GM12878 (cell line): ENCODE results near the gene SEC31B. TPM values are rescaled to one million over a fixed set of nuclear protein-coding genes. Genes with fewer than 3 reads are reported as not detected.

Experiments used
- ATAC-seq: fragments of 200-7000 bp; cut with Tn5 transposase; 3 replicates; pipeline ENCODE4 v1.9.1; 2020; ENCODE audit warnings: mild to moderate bottlenecking, moderate library complexity
- BruUV-seq: library from RNA; stranded (reverse); fragments of 400-500 nt; replicated peaks from 2 replicates; lab custom pipeline; 2021; lab: Mats Ljungman, UMichigan
- CTCF ChIA-PET: fragments of 300-600 bp; sonication (Branson Sonifier 250); formaldehyde crosslinking; extraction: SDS; loops from one replicate; lab custom pipeline; 2021; ENCODE audit warnings: inconsistent platforms; lab: Yijun Ruan, JAX
- POLR2A ChIA-PET: fragments of 350-600 bp; formaldehyde crosslinking; extraction: SDS; loops from one replicate; lab custom pipeline; 2021; ENCODE audit warnings: inconsistent platforms; lab: Charles Lee
- RAD21 ChIA-PET: fragments of 300-600 bp; sonication (Branson Sonifier 250); formaldehyde crosslinking; loops from one replicate; lab custom pipeline; 2023; ENCODE audit warnings: antibody characterized with exemption; ENCODE audit not compliant: unreplicated experiment; lab: Charles Lee
- SMC1A ChIA-PET: fragments of 300-600 bp; sonication (Branson Sonifier 250); formaldehyde crosslinking; loops from one replicate; lab custom pipeline; 2023; ENCODE audit not compliant: unreplicated experiment, uncharacterized antibody; lab: Charles Lee
- DNase-seq: peaks from one replicate; pipeline ENCODE4 v3.0.0-alpha.2; 2011; ENCODE audit warnings: low read depth, low spot score
- FAIRE-seq: peaks from 3 replicates; lab custom pipeline; 2011; peaks lifted over from hg19 to GRCh38; lab: Jason Lieb, UNC
- H2AFZ ChIP-seq: 2 replicates; pipeline ENCODE4 v1.6.0; 2011; ENCODE audit warnings: low read depth, low read length, control low read depth; ENCODE audit not compliant: control insufficient read depth
- H3K27ac ChIP-seq: 2 replicates; pipeline ENCODE4 v1.5.1; 2011; ENCODE audit warnings: control low read depth; ENCODE audit not compliant: control insufficient read depth, insufficient read depth
- H3K27me3 ChIP-seq, 2 experiments: replicated peaks in 1 of 2; 2 replicates each; pipeline versions ENCODE4 v1.6.0 to v1.6.1; 2011; ENCODE audit warnings: low read length in 1 of 2; ENCODE audit not compliant: control insufficient read depth in 2 of 2, insufficient read depth in 2 of 2
- H3K36me3 ChIP-seq, 2 experiments: 2 replicates each; pipeline ENCODE4 v1.5.1; 2011; ENCODE audit warnings: low read length in 1 of 2; ENCODE audit not compliant: control insufficient read depth in 2 of 2, insufficient read depth in 2 of 2
- H3K4me1 ChIP-seq: 2 replicates; pipeline ENCODE4 v1.6.1; 2011; ENCODE audit warnings: mild to moderate bottlenecking, low read length, moderate library complexity, mixed read lengths; ENCODE audit not compliant: control insufficient read depth, insufficient read depth
- H3K4me2 ChIP-seq: 2 replicates; pipeline ENCODE4 v1.6.0; 2011; ENCODE audit warnings: control low read depth; ENCODE audit not compliant: control insufficient read depth, insufficient read depth
- H3K4me3 ChIP-seq: fragments of 200-600 bp; sonication (generic); 2 replicates; pipeline ENCODE4 v1.5.1; 2016
- H3K79me2 ChIP-seq: 2 replicates; pipeline ENCODE4 v1.6.0; 2011; ENCODE audit warnings: low read length; ENCODE audit not compliant: control insufficient read depth, insufficient read depth
- H3K9ac ChIP-seq: 2 replicates; pipeline ENCODE4 v1.8.0; 2011; ENCODE audit warnings: low read length, control low read depth, mixed read lengths; ENCODE audit not compliant: control insufficient read depth, insufficient read depth
- H3K9me3 ChIP-seq: replicated peaks from 3 replicates; pipeline ENCODE4 v1.5.1; 2011; ENCODE audit warnings: mild to moderate bottlenecking, low read length; ENCODE audit not compliant: control insufficient read depth, insufficient read depth
- H4K20me1 ChIP-seq: 2 replicates; pipeline ENCODE4 v1.6.0; 2011; ENCODE audit not compliant: control insufficient read depth, insufficient read depth
- CREB1 ChIP-seq: IDR thresholded peaks from 2 replicates; pipeline ENCODE4 v1.6.1; 2012; ENCODE audit warnings: low read depth, mild to moderate bottlenecking, inconsistent platforms
- DPF2 ChIP-seq: fragments of 450-650 bp; IDR thresholded peaks from 2 replicates; pipeline ENCODE4 v1.6.1; 2017; ENCODE audit warnings: mild to moderate bottlenecking
- E4F1 ChIP-seq: fragments of 450-650 bp; IDR thresholded peaks from 2 replicates; pipeline ENCODE4 v1.6.1; 2018; ENCODE audit warnings: borderline replicate concordance, mild to moderate bottlenecking; ENCODE audit not compliant: partially characterized antibody
- FOXK2 ChIP-seq: fragments of 450-650 bp; IDR thresholded peaks from 2 replicates; pipeline ENCODE4 v1.6.1; 2017; ENCODE audit warnings: mild to moderate bottlenecking, moderate library complexity
- IKZF2 ChIP-seq, 2 experiments: fragments of 450-650 bp; IDR thresholded peaks; 2 replicates each; pipeline ENCODE4 v1.6.1; 2017; ENCODE audit warnings: mild to moderate bottlenecking in 2 of 2, moderate library complexity in 2 of 2
- NFYA ChIP-seq: IDR thresholded peaks from 2 replicates; pipeline ENCODE4 v1.6.1; 2011; ENCODE audit warnings: low read depth, mild to moderate bottlenecking, low read length, improper control_type of control experiment, borderline replicate concordance
- NKRF ChIP-seq: fragments of 450-650 bp; conservative IDR thresholded peaks from 2 replicates; pipeline ENCODE4 v1.6.1; 2017; ENCODE audit warnings: mild to moderate bottlenecking, moderate library complexity
- NRF1 ChIP-seq: conservative IDR thresholded peaks from 2 replicates; pipeline ENCODE4 v1.6.1; 2011; ENCODE audit warnings: mild to moderate bottlenecking, low read depth, low read length, improper control_type of control experiment
- PAX5 ChIP-seq: IDR thresholded peaks from 2 replicates; pipeline ENCODE4 v1.6.1; 2011; ENCODE audit warnings: low read depth, low read length, borderline replicate concordance
- TAF1 ChIP-seq: IDR thresholded peaks from 2 replicates; pipeline ENCODE4 v1.6.1; 2011; ENCODE audit warnings: mild to moderate bottlenecking, low read depth, low read length, borderline replicate concordance
- YBX1 ChIP-seq: fragments of 450-650 bp; IDR thresholded peaks from 2 replicates; pipeline ENCODE4 v1.6.1; 2016; ENCODE audit warnings: antibody characterized with exemption
- WGBS: methylation state at CpG from one replicate; pipeline ENCODE4 v1.1.6; 2016; ENCODE audit warnings: low lambda C conversion rate; ENCODE audit not compliant: insufficient replicate concordance, insufficient coverage; ENCODE audit errors: missing lambda C conversion rate; 5-methylcytosine and 5-hydroxymethylcytosine counted together
- in situ Hi-C: fragments of 300-500 bp; cut with MboI; formaldehyde crosslinking; loops from 9 replicates; pipeline ENCODE4 v1.14.3; 2018; ENCODE audit warnings: mixed read lengths
- intact Hi-C: fragments of 100-400 bp; cut with micrococcal nuclease; formaldehyde crosslinking; loops from one replicate; pipeline ENCODE4 v1.14.2; 2022; ENCODE audit not compliant: unreplicated experiment
- polyA plus RNA-seq, 11 experiments: library from polyadenylated mRNA; depleted of rRNA in 4 of 11; unstranded in 6 of 11; stranded (reverse) in 5 of 11; fragments of >200 nt; fragmentation: Nextera tagmentation in 4 of 11; fragmentation: Illumina TruSeq in 1 of 11; extraction: Ambion mirVana in 4 of 11; extraction: Trizol in 1 of 11; gene quantifications; 1 replicate in 1 of 11; 2 replicates in 10 of 11; pipeline versions ENCODE4 v1.2.1 to v1.2.3, GENCODE V29; 2011 to 2016; ENCODE audit warnings: inconsistent platforms in 2 of 11, missing spikeins in 2 of 11, low read depth in 1 of 11
- total RNA-seq, 4 experiments: library from RNA; depleted of rRNA in 3 of 4; stranded (reverse); fragments of >200 nt in 3 of 4; fragmentation: Illumina TruSeq in 1 of 4; extraction: Trizol in 1 of 4; gene quantifications; 2 replicates each; pipeline versions ENCODE4 v1.2.1 to v1.2.3, GENCODE V29; 2013 to 2021
- TF ChIP-seq, protein P1 (sequence below): IDR thresholded peaks from 2 replicates; pipeline ENCODE4 v1.6.1; 2012; ENCODE audit warnings: low read length, inconsistent platforms
- TF ChIP-seq, protein P2 (sequence below): fragments of 450-650 bp; IDR thresholded peaks from 2 replicates; pipeline ENCODE4 v1.6.1; 2014; ENCODE audit warnings: mild to moderate bottlenecking

Gene SEC31B
- total and polyA plus RNA-seq, 10 of the 15 experiments (the other 5 are each of a cell fraction or from before 2014, with no cell fraction given): 3.4 to 24.3 (median 9.9) TPM

- in situ Hi-C loops: no loop called here
- ChIA-PET RAD21 (interaction anchor here (0.7 to 1.1 kb wide), 3 partner anchors 12 to 183 kb away, joined by 3 to 4 read pairs (median 3); partner anchors contain the start of gene SCD), POLR2A (no interaction called here), SMC1A (interaction anchor here (0.6 to 1.3 kb wide), 4 partner anchors 11 to 250 kb away, joined by 3 read pairs; no protein-coding TSS in a partner anchor), CTCF (interaction anchor here (1.5 to 2.2 kb wide), 3 partner anchors 11 to 184 kb away, joined by 3 to 12 read pairs (median 4); no protein-coding TSS in a partner anchor)
- Histone ChIP-seq H3K4me1 (peaks cover 3% of the 10 kb centered on the region; the same call in 1 of the 2 replicates), H3K27me3 (no peaks in the 10 kb centered on the region), H3K4me2 (peak within 1 kb of the TSS; percentile 87), H3K36me3 (peaks cover 3 to 19% of the 10 kb centered on the region in 2 experiments; a peak in 3 of 4 replicates), H4K20me1 (no peaks in the 10 kb centered on the region), H3K4me3 (peak within 1 kb of the TSS; percentile 95), H3K79me2 (peaks cover 35% of the 10 kb centered on the region), H3K27ac (peak within 1 kb of the TSS; percentile 91), H3K9ac (peak within 1 kb of the TSS; percentile 98), H2AFZ (peak within 1 kb of the TSS; percentile 98), H3K9me3 (no peaks in the 10 kb centered on the region; the same call in 2 of the 3 replicates)
- DNase-seq: peak; percentile 53
- peak; percentile 84 for ATAC-seq
- intact Hi-C loops: no loop called here
- WGBS: 1% methylated on average over 38 of the region's 43 CpGs
- BruUV-seq: no TSS peak
- FAIRE-seq: peak; percentile 86
- TF ChIP-seq, protein P1, sequence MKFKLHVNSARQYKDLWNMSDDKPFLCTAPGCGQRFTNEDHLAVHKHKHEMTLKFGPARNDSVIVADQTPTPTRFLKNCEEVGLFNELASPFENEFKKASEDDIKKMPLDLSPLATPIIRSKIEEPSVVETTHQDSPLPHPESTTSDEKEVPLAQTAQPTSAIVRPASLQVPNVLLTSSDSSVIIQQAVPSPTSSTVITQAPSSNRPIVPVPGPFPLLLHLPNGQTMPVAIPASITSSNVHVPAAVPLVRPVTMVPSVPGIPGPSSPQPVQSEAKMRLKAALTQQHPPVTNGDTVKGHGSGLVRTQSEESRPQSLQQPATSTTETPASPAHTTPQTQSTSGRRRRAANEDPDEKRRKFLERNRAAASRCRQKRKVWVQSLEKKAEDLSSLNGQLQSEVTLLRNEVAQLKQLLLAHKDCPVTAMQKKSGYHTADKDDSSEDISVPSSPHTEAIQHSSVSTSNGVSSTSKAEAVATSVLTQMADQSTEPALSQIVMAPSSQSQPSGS: no peak
- TF ChIP-seq DPF2 (0 out of 2 replicates have a peak, but pooled peaks have one; percentile 17), FOXK2 (peak; percentile 52; the same call in 1 of the 2 replicates), NKRF (no peak), E4F1 (no peak), NFYA (no peak), NRF1 (peak; percentile 56), TAF1 (peak; percentile 85; the same call in 1 of the 2 replicates), CREB1 (peak; percentile 89), YBX1 (no peak), IKZF2 (IDR thresholded peaks at IDR 0.05) (peak; percentile 48 to 60; a peak in 2 of 4 replicates), PAX5 (peak; percentile 81)
- TF ChIP-seq, protein P2, sequence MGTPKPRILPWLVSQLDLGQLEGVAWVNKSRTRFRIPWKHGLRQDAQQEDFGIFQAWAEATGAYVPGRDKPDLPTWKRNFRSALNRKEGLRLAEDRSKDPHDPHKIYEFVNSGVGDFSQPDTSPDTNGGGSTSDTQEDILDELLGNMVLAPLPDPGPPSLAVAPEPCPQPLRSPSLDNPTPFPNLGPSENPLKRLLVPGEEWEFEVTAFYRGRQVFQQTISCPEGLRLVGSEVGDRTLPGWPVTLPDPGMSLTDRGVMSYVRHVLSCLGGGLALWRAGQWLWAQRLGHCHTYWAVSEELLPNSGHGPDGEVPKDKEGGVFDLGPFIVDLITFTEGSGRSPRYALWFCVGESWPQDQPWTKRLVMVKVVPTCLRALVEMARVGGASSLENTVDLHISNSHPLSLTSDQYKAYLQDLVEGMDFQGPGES: no peak
Measured at GRCh38 chr10:100529475-100530298, 10.0 kb upstream of the SEC31B start, which contains the start of gene NDUFB8. Gene NDUFB8, minus strand, starts transcription at chr10:100529871. Its CDS starts 20 bp downstream, at chr10:100529851.
